Smooth muscle cell of the brain vasculature (primary cell): ENCODE measurements around the gene SH3GL3.

Experiments
- DNase-seq: peaks from one replicate; pipeline ENCODE4 v3.0.0-alpha.2; 2012; ENCODE audit warnings: low read depth, low spot score

SH3GL3 gene

DNA sequence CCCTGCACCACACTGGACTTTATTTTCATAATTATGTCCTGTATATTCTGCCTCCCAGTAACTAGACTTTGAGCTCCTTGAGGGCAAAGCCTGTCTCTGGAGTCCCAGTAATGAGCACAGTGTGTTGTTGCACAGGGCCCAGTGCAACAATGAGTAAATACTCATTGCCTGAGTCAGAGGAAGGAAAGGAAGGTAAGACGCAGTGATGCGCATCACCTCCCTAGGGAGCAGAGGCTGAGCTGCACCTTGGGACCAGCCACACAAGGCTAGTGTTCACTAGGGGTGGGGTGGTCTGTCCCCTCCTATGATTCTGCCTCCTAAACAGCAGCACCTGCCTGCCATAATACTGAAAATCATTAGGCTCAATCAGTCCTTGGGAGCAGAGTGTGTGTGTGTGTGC, 120.2 kb downstream of the SH3GL3 start:
- no peak for DNase-seq

DNA sequence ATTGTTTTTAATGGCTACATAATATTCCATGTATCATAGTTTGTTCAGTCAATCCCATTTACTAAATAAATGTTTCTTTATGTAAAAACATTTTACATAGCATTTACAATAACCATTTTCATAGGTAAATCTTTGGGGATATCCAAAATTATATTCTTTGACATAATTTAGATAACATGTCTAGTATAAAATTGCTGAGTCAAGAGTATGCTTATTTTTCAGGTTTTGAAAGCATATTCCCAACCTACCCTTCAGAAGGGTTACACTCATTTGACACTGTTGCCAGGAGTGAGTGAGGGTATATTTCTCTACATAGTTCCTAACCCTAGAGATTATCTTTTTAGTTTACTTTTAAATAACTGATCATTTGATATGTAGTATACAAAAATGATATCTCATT, 122.2 kb downstream of the SH3GL3 start:
- no peak for DNase-seq

DNA sequence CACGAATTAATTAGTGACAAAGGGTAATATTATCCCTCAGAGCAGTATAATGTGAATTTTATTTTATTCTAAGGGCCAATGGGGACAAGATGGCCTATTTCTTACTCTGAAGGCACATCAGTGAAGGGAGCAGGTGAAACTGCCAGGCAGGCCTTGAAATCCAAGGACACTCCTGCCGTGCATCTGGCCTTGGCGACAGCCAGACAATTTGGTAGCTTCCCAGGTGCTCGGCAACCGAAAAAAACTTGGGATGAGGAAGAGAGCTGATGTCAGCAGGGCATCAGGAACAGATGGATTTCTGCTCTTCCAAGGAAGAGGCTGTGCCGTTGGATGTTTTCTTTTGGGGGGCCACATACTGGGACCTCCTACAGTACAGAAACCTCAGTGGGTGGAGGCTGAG, 123.6 kb downstream of the SH3GL3 start:
- DNase-seq: no peak

DNA sequence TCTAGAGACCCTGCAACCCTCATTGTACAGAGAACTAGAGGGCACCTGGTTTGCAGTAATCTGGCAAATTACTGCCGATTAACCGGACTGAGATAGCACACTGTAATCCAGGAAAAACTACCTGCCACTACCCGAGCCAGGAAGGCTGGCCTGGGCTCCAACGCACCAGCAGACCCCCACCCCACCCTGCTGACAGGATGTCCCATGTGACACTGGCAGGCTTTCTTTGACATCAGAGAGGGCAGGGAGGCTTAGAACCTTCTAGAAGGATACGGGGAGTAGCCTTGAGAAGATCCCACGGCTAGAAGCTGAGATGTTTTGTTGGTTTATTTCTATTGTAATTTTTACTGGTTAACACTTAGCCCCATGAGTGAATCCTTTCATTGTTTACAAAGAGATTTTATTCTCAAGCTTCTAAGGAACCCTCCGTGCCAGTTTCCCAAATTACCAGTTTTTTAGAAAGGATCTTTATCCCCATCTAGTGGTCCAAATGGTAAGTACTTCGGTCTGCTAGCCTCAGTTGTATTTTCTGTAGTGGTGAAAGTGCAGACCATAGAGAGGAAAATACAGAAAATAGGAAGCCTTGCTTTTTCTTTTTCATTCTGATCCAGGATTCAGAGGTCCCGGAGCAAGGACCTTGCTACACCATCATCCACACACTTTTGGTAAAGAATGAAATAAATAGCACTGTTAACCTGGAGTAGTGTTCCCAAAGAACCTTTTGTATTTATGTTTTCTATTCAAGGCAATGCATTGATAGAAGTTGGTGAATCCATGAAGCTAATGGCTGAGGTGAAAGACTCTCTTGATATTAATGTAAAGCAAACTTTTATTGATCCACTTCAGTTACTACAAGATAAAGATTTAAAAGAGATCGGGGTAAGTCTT, 124.9 kb downstream of the SH3GL3 start:
- DNase-seq: peak; percentile 10

DNA sequence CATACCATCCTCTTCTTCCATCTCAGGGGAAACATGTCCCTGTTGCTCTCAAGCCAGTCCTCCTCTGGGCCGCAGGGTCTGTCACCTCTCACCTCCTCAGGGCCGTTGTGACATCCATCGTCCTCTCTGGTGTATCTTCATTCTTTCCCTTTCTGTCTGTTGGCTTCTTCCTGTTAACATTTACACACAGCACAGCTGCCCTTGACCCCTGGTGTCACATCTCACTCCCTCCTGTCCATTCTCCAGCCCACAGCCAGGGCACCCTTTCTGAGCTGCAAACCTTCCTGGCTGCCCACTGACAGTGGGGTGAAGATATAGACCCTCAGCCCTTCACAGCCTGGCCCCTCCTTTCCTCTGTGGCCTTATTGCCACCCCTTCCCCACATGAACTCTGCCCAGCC, 127.2 kb downstream of the SH3GL3 start:
- no peak for DNase-seq

DNA sequence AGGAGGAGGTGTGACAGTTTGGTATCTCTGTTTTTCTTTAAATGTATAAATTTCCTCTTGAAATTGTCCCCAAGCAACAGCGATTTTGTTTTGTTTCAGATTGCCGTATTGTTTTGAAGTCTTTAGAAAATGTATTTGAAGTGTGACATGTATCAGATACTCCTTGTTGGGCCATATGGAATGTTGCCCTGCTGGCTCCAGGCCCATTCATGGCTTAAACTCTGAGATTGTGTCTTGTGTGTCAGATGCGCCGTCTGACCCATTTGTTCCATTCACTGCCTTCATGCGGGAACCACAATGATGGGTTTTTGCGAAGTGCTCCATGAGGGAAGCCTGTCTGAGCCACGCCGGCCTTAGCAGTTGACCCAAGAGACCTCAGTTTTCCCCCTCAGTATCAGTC, 131.6 kb downstream of the SH3GL3 start:
- no peak for DNase-seq

DNA sequence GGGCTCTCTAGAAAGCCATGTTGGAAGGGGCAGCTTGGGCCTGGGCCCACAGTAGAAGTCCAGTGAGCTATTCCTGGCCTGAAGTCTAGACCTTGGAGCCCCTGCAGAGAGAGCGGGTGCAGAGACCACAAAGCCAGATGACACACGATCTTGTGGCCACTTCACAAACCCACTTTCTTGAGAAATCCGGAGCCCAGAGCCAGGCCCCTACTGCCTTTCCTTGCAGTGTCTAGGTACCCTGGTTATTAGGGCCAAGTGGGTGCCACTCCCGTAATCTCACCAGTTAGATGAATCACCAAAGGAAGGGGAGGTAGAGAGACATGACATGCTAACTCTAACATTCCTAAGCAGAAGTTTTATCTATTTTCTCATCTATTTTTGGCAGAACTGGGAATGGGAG, 134.2 kb downstream of the SH3GL3 start:
- no peak for DNase-seq

DNA sequence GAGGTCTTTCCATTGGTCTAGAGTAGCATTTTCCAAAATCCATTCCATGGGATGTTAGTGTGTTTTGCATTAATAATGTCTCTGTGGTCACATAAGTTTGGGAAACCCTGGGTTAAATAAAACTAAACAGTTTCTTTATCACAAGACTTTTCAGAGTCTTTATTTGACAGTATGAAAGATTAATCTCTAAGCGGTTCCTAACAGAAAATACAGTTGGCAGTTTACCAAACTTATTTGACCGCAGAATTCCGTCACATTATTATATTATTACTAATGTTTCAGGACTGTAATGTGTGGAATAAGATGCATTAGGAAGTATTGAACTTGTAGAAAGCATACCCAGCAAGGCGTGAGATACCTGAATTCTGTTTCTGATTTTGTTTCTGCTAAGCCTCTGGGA, 135.2 kb downstream of the SH3GL3 start:
- DNase-seq: no peak

DNA sequence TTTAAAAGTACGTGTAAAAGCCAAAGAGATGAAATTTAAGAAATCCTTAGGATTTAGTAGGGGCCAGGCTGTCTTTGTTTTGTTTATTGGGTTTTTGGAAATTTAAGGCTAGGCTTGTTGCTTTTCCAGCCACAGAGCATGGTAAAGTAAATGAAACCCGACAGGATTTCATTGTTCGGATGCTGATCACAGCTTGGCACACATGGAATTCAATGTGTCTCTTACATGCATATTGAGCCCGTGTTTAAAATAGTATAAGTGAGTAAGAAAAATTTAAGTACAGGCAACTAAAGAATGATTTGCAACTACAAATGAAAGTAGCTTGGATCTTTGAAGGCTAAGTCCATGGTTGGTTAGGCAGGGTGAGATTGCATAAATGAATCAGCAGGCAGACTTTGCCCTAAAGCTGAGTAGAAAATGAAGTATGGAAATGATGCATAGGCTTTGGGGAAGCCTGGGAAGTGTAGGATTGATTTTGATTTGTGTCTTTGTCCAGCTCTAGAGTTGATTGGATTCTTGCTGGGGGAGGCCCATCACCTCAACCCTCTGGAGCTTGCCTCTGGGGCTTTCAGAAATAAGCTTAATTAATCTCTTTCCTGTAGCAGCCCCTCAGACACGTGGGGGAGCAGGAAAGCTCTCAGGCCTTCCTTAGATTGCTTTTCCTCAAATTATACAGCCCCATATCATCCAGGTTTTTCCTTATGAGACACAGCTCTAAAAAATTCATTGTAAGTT, 138.6 kb downstream of the SH3GL3 start:
- no peak for DNase-seq

DNA sequence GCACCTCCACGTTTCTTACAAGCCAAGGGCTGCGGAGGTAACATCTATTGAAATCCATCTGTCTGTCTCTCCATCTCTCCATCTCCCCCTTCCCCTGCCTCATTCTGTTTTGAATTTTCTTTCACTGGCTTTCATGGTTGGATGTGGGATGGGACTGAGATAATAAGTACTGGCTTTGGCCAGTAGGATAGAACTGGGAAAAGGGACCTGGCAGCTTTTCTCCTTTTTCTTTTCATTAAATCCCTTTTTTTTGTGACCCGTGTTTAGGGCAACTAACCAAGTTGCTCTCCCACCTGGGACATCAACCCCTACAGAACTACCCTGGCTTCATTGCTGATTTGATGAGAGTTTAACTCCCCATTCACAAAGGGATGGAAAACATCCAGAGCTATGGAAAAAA, 139.9 kb downstream of the SH3GL3 start:
- no peak for DNase-seq

DNA sequence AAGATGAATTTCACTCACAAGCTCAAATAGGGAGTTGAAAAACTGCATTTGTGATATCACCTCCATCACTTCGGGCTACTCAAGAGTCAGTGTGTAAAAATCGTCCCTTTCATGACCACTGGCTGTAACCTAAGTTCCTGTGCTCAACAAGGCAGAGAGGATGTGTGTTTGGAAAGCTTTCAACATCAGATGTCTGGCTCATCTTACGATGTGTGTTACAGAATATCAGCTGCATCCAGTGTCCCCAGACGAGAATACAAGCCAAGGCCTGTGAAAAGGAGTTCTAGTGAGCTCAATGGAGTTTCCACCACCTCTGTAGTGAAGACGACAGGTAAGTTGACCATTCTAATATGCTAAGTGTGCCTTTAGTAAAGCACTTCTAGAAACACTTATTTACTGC, 141.3 kb downstream of the SH3GL3 start:
- no peak for DNase-seq

DNA sequence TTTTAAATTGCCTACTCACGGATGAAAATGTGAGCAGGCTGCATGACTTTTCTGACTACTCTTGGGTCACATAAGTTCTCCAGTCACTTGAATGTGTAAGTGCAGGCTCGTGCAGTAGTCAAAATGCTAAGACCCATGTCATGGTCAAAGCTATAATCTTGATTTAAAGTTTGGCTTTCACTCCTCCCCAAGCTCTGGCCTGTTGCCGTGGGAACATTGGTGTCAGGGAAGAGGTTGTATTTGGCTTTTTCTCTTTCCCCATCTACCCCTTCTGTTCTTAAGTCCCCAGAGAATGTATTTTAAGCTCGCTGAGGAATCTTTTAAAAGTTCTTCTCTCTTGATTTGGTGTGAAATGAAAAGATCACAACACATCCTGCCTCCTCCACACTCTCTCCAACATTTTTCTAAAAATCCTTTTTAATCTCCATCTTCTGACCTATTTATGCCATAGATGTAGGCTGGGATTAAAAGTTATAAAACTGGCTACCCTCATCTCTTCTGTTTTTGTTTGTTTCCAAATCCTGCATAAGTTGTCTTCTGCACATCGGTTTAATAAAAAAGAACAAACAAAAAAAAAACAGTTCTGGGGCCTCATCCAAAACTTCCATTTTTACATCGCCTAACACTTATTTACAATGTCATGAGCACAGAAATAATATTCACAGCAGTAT, 145.4 kb downstream of the SH3GL3 start:
- DNase-seq: no peak

DNA sequence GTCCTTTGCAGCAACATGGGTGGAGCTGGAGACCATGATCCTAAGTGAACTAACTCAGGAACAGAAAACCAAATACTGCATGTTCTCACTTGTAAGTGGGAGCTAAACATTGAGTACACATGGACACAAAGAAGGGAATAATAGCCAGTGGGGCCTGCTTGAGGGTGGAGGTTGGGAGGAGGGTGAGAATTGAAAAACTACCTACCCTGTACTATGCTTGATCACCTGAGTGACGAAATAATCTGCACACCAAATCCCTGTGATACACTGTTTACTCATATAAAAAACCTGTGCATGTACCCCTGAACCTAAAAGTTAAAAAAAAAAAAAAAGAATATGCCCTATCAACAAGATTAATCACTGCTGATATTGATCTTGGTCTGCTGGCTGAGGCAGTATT, 148.1 kb downstream of the SH3GL3 start:
- no peak for DNase-seq

DNA sequence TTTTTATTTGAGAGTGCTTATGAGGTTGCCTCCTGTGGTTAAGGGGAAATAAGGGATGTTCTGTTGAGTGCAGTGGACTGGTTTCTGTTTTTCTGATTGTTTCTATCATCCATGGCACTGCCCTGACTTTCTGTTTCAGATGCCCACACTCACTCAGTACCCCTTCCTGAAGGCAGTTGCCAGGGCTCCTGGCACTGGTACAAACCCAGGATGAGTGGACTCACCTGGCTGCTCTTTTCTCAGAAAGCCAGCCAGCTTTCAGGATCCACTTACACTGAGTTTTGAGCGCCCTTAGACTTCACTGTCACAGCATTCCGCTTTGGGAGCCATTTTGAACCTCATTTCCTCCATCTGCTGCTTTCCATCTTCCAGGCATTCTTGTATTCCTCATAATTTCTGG, 150.9 kb downstream of the SH3GL3 start:
- no peak for DNase-seq

DNA sequence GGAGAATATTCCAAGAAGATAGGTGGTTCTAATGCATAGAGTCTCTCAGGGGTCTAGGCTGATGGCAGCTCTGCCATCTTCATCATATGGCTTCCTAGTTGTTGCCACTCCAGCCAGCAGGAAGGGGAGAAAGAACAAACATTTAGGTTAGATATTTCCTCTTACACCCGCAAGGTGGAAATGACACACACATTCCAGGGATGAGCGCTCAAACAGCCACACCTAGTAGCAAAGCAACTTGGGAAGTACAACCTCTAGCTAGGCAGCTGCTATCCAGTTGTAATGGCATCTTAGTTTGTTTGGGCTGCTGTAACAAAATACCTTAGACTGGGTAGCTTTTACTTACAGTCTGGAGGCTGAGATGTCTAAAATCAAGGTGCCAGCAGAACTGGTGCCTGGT, 154.9 kb downstream of the SH3GL3 start:
- no peak for DNase-seq

DNA sequence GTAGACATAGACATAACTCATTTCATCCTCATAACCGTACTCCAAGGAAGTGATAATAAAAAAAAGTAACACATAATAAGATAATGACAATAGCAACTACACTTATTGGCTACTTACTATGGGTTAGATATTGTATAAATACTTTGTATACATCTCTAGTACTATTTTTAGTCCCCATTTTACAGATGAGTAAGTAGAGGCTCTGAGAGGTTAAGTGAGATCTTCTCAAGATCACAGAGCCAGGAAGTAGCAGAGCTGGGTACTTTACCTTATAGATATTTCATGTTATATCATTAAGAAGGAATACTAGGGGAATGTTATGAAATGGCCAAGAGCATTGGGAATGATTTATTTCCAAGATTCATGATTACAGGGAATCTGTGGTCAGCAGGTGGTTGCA, 157.4 kb downstream of the SH3GL3 start:
- no peak for DNase-seq

DNA sequence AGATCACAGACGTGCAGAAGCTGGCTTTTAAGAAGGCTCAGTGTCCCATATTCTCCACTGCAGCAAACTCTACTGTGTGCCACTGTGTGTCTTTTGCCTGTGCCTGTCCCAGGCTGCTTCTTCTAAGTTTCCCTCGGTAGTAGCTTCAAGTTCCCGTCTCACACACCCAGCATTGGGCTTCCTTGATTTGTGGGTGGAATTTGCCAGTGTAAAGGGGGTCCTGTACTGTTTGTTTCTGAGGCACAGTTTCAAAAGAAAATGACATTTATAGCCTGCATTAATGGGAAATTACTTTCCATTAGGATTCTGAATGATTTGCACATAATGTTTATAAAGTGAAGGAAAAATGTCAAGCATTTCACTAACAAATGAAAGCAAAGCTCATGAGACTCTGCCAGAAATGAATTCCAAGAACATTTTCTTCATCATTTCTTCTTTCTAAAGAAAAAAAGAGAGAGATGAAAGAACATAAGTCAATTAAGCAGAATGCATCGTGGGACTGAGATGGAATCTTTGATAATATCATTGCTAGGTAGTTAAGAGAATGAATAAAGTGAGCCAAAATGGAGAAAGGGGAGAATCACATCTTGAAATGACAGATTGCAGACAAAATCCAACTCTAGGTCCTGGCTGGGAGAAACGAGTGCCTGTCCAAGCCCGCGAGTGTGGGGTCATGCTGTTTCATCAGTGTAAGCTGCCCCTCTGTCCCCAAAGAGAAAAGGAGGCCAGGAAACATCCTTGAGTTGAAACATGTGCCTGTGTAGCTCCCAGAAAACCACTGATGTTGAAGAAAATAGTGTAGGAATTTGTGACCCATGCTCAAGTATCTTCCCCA, 158.2 kb downstream of the SH3GL3 start:
- DNase-seq: no peak

DNA sequence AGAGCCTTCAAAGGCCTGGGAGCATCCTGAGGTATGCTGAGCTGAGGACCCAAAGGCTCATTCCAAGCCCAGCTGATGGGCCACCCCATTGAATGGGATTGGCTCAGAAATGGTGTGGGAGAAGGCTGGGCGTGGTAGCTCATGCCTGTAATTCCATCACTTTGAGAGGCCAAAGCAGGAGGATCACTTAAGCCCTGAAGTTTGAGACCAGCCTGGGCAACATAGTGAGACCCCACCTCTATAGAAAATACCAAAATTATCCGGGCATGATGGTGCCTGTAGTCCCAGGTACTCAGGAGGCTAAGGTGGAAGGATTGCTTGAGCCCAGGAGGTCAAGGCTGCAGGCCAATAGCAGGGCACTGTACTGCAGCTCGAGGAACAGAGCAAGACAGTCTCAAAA, 163.0 kb downstream of the SH3GL3 start:
- no peak for DNase-seq

DNA sequence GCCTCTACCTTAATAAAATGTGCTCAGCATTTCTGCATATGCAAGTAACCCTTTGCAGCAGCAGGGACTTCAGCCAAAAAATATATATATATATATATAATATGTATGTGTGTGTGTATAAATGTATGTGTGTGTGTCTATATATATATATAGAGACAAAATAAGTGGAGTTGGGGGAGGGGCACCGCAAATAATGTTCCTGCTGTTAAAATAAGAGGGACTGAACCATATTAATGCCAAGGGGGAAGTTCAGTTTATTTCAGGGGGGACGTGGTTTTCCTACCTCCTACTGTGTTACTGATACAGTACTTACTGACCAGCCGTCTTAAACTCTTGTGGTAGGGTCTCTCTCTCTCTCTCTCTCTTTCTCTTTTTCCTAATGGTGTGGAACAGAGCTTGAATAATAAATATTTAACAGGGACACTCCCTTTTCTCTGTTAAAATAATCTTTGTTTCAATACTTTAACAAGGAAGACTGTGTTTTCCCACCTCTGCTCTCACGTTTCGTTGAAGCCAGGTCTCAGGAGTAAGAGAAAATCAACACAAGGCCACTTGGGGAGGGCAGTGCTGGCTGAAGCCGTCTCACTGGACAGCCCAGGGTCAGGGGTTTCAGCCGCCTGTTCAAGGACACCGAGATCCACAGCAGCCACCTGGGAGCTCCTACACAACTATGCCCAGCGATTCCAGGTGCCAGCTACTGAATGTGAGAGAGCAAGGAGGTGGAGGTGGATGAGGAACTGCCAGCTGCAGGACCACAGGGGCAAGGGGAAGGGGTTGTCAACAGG, 164.0 kb downstream of the SH3GL3 start:
- no peak for DNase-seq

DNA sequence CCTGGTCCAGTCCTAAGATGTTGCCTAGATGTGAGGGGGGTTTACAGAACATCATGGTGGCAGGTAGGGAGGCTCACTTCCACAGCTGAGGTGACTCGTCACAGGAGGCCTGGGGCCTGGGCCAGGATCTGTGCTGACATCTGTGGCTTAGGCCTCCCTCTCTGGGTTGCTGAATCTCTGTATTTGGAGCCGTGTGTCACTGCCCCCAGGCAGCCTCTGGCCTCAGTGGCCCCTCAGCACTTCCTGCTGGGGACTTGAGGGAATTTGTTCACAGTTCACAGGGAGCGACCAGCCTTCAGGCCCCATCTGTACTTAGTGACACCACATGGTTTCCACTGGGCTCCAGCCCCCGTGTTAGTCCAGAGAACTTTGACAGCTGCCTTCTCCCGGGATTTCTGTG, 165.1 kb downstream of the SH3GL3 start:
- DNase-seq: no peak
